LNCAP (cell line): ENCODE measurements around the gene KRT85.

Experiments used
- TF ChIP-seq, protein P1 (sequence below): fragments of 450-650 bp; IDR thresholded peaks from 2 replicates; pipeline ENCODE4 v1.5.1; 2017; ENCODE audit warnings: mild to moderate bottlenecking

KRT85 gene

GRCh38 chr12:52313461-52313860 lies 53.8 kb downstream of the KRT85 start:
- TF ChIP-seq, protein P1, sequence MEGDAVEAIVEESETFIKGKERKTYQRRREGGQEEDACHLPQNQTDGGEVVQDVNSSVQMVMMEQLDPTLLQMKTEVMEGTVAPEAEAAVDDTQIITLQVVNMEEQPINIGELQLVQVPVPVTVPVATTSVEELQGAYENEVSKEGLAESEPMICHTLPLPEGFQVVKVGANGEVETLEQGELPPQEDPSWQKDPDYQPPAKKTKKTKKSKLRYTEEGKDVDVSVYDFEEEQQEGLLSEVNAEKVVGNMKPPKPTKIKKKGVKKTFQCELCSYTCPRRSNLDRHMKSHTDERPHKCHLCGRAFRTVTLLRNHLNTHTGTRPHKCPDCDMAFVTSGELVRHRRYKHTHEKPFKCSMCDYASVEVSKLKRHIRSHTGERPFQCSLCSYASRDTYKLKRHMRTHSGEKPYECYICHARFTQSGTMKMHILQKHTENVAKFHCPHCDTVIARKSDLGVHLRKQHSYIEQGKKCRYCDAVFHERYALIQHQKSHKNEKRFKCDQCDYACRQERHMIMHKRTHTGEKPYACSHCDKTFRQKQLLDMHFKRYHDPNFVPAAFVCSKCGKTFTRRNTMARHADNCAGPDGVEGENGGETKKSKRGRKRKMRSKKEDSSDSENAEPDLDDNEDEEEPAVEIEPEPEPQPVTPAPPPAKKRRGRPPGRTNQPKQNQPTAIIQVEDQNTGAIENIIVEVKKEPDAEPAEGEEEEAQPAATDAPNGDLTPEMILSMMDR, result no peak

DNA sequence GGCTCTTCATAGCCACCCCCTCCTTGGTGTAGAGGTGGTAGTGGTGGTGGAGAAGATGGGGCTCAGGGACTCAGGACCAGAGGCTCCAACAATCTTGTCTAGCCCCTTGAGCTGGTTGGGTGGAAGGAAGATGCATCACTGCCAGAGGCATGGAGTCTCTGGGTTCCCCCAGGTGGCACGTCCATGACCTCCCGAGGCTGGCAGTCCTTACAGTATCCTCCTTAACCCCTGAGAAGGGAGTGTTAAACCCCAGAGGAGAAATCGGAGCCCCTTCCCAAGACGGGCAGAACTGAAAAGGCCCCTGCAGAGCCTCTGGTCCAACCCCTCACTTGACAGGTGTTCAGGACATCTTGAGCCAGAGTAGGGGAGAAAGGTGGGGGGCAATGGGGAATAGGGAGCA lies 55.2 kb downstream of the KRT85 start:
- TF ChIP-seq, protein P1, result no peak

- TF ChIP-seq, protein P1, result no peak
Observed at GRCh38 chr12:52311285-52311648, 56.0 kb downstream of the KRT85 start.

- TF ChIP-seq, protein P1, result no peak
Observed at GRCh38 chr12:52310622-52311284, 56.5 kb downstream of the KRT85 start.
